GM12801 (cell line): Measurements from ENCODE around the gene ANKH.

Source experiments
- CTCF ChIP-seq: IDR thresholded peaks from one replicate; pipeline ENCODE4 v1.5.1; 2011; ENCODE audit warnings: control low read depth; ENCODE audit not compliant: insufficient read length; ENCODE audit errors: extremely low read depth

The ANKH gene

GRCh38 chr5:14671414-14671813, 200.2 kb downstream of the ANKH start:
- TF ChIP-seq CTCF = no peak

- no peak for TF ChIP-seq CTCF
Measured at GRCh38 chr5:14669975-14670374, 201.6 kb downstream of the ANKH start.

DNA sequence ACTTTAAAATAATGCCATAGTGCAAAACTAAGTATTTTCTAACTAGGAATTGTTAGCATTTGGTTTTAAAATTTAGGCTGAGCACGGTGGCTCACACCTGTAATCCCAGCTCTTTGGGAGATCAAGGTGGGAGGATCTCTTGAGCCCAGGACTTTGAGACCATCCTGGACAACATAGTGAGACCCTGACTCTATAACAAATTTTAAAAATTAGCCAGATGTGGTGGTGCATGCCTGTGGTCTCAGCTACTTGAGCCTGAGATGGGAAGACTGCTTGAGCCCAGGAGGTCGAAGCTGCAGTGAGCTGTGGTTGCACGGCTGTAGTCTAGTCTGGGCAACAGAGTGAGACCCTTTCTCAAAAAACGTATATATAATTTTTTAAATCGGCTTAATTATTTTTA, 202.2 kb downstream of the ANKH start:
- no peak for TF ChIP-seq CTCF

GRCh38 chr5:14668181-14668591, 203.4 kb downstream of the ANKH start:
- no peak for TF ChIP-seq CTCF

DNA sequence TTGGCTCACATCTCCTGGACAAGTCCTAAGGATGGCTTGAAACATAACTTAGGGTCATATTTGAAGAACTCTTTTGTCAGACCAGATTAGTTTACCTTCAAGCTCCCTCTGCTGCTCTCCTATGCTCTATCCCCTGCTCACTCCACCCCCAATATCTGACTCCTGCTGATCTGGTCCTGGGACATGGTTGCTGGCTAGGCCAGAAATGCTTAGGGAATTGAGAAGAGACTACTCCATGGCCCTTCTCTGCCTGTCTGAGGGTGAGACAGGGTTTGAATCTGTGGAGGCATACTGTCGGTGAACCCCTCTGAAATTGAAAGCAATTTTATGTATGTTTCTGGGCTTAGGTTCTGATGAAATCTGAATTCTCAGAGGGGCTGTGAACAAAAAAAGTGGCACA, 203.8 kb downstream of the ANKH start:
- TF ChIP-seq CTCF = no peak

DNA sequence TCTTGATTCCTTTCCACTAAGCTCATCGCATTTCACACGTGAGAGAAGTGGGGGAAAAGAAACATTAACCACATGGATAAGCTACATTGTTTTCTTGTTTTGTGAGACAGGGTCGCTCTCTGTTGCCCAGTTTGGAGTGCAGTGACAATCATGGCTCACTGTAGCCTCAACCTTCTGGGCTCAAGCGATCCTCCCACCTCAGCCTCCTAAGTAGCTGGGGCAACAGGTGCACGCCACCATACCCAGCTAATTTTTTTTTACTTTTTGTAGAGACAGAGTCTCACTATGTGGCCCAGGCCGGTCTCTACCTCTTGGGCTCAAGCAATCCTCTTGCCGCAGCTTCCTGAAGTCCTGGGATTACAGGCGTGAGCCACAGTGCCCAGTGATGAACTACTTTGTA, 204.3 kb downstream of the ANKH start:
- no peak for TF ChIP-seq CTCF

- no peak for TF ChIP-seq CTCF
Measured at GRCh38 chr5:14666357-14666756, 205.2 kb downstream of the ANKH start.

DNA sequence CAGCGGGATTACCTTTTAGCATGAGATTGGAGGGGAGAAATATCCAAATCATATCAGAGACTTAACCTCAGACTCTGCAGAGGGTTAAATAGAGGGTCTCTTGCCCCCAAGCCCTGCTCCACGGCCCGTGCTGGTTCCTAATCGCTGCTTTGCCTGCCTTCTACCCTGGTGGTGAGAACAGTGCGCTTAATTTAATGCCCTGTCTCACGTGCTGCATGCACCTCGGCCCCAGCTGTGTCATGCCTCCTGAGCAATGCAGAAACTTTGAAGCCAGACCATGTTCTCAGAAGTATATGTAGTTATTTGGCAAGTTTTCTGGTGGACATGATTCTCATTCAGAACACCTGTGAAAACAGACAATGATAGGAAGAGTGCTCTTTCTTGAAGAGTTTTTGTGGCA, 205.6 kb downstream of the ANKH start:
- TF ChIP-seq CTCF = no peak
